AG08396 (cell line): Measurements from ENCODE around the gene SIPA1L3.
"Not testable (repeated sequence)": the region's sequence is repeated elsewhere in the genome, so short reads cannot be mapped to it uniquely, and the experiment has no call there.

Experiments used
- DNase-seq: peaks from one replicate; pipeline ENCODE4 v3.0.0; 2012; ENCODE audit warnings: low spot score, mixed read lengths

The SIPA1L3 gene

GRCh38 chr19:38045554-38046253, 138.7 kb downstream of the SIPA1L3 start:
- DNase-seq, result no peak

- DNase-seq, result no peak
These were observed 139.4 kb downstream of the SIPA1L3 start for GRCh38 chr19:38046254-38047048.

DNA sequence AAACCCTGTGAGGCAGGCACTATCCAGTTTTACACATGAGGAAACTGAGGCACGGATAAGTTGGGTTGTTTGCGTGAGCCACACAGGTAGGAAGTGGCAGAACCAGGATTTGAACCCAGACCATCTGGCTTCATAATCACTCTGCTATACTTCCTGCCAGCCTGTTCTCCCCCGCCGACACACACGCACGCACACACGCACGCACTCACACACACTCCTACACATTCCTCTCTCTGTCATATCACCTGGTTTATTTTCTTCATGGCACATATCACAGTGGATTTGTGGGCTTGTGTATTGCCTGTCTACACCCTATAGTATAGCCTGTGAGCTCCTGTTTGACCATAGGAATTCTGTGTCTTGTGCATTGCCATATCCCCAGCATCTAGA, 140.0 kb downstream of the SIPA1L3 start:
- no peak for DNase-seq

GRCh38 chr19:38047641-38048040, 140.6 kb downstream of the SIPA1L3 start:
- no peak for DNase-seq

DNA sequence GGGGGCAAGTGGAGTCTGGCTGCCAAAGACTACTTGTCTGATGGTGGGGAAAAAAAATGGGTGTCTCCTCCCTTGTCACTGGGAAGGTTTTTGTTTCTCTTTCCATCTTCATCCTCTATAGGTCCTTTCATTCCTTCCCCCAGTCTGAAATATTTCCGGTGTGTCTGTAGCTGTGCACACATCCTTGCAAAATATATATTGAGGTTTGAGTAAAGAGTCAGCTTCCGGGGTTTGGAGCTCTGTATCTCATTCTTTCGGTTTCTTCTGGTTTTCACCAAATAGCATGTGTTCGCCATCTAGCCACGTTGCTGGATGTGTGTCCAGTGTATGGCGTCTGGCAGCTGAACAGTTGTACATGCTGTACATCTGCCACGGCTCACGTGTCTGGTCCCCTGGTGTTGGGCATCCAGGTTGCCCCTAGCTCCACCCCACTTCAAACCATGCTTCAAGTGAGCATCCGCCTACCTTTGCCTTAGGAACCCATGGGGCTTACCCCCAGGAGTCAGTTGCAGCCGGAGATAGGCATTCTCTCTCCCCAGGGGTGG, 142.2 kb downstream of the SIPA1L3 start:
- DNase-seq, result no peak

DNA sequence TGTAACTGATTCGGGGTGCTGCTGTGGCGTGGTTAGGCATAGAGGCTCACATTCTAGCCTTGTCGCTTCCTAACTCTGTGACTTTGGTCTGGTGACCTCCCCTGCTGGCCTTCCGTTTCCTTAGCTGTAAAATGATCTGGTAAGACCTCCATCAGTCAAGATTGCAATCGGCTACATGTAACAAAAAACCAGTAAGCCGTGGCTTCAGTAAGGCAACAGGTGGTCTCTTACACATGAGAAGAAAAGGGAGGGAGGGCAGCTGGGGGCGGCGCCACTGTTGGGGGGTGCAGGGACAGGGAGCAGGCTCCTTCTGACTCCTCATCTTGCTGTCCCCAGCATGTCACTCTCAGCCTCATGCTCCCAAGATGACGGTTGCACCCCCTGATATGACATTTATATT, 148.0 kb downstream of the SIPA1L3 start:
- DNase-seq, result no peak

DNA sequence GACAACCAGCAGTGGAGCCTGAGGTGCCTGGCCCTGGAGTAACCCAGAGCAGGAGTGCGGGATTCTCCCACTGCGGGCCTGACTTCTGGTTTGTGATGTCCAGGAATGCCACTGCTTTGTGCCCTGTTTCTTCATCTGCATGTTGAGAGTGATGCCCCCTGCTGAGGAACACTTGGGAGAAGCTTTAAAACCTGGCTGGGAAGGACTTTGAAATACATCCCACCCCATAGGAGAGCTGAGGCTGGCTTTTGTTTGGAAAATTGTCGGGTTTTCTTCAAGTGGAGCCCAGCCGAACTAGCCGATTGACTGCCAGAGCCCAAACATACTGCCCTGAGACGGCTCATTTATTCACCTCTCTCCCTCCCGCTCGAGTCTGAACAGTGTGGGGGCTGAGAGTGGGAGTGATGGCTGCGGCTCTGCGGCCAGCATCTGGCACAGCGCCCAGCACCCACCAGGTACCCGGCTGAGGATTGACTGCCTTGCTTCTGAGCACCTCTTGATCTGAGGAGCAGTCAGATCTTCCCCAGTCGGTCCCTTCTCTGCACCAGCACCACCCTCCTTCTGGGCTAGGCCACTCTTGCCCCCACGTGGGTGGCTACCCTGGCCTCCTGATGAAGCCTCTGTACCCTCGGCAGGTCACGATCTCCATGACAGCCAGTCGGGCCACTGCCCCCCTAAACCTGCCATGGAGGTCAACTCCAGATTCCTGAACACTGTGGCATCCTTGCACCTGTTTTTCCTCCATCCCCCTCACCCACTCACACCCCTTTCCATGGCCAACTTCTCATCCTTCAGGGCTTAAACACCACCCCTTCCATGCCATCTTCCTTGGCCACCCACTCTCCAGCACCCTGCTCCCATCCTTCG, 148.9 kb downstream of the SIPA1L3 start:
- DNase-seq, result no peak

DNA sequence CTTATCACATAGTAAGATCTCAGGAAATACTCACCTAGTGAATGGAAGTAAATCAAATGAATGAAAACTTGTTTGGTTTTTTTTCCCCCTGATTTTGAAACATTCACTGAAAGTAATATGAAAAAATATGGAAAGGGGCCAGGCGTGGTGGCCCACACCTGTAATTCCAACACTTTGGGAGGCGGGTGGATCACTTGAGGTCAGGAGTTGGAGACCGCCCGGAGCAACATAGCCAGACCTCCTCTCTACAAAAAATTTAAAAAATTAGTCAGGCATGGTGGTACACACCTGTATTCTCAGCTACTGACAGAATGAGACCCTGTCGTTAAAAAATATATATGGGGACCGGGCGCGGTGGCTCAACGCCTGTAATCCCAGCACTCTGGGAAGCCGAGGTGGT, 149.6 kb downstream of the SIPA1L3 start:
- DNase-seq, result no peak

DNA sequence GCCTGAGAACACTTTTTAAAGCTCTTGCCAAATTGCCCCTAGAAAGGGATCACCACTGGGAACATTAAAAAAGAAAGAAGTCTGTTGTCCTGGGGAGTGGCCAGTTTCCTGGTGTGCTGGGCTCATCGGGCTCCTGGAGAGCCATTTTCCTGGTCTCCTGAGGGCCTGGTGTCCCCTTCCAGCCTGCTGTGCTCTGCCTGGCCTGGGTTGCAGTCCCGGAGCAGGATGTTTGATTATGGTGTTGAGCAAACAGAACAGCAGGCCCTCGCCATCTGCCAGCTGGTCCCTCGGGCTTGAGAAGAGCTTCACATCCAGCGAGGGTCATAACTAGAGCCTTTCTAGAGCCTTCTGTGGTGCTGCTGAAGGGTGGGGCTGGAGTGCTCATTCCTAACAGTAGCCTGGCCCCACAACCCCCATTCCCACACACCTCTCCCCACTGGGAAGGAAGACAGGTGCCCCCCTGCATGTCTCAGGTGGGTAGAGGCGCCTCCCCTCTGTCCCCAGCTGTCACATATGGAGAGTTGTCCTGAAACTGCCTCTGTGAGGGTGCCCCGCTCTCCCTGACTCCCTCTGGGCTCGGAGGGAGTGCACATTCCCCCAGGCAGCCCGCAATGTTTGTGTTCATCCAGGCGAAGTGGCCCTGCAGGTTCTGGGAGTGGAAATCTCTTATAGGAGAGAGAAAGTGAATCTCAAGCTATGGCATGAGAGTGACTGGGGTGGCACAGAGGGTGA, 151.1 kb downstream of the SIPA1L3 start:
- no peak for DNase-seq

DNA sequence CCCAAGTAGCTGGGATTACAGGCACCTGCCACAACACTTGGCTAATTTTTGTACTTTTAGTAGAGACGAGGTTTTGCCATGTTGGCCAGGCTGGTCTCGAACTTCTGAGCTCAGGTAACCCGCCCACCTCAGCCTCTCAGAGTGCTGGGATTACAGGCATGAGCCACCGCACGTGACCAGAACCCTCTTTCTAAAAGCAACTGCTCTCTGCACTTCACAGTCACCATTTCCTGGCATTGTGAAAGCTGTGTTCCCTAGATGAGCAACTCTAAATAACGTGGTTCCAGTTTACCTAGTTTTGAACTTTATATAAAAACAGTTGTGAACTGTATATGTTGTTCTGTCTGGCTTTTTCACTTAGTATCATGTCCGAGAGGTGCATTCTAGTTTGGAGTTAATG, 152.9 kb downstream of the SIPA1L3 start:
- DNase-seq, result no peak

GRCh38 chr19:38060331-38060730, 153.3 kb downstream of the SIPA1L3 start:
- no peak for DNase-seq

DNA sequence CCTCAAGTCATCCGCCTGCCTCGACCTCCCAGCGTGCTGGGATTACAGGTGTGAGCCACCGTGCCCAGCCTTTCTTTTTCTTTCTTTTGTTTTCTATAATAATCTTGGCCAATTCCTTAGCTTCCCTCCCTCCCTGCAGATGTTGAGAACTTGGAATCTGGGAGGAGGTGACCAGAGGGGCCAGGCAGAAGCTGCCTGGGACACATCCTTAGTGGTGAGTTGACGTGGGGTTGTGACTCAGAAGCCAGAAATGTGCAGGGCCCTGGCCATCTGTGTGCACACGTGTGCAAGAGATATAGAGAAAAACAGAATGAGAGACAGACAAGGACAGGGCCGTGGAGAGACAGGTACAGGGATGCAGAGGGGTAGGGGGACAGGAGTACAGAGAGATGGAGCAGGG, 154.3 kb downstream of the SIPA1L3 start:
- DNase-seq, result peak; percentile 89

DNA sequence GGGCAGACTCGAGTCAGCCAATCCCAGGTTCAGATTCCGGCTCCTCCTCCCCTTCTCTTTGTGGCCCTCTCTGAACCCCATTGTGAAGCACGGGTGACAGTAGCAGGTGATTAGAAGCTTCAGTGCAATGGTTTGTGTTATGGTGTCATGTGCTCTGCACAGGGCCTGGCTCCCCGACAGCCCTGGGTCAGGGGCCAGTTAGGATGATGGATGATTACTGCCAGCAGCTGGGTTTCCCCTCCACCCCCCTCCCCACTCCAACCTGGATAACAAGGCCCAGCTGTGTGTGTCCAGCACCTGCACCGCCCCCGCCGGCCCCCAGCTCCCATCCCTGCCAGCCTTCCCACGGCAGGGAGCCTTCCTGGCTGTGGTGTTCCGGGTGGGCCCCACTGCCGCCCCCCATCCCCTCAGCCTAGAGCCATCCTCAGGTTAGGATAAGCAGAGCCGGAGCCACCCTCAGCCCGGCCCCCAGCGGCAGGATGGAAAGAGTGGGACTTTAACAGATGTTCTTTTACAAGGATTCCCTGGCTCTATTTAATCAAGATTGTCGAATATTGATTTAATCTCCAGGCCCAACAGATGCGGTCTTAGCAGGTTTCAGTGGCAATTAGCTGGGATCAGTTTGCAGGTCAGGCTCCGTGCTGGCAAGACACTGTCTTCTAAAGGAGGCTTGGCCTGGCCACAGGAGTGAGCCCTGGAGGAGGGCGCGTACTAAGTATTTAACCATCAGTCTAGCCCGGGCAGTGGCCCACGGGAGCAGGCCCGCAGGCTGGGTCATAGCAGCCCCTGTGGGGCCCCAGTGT, 156.2 kb downstream of the SIPA1L3 start:
- no peak for DNase-seq

DNA sequence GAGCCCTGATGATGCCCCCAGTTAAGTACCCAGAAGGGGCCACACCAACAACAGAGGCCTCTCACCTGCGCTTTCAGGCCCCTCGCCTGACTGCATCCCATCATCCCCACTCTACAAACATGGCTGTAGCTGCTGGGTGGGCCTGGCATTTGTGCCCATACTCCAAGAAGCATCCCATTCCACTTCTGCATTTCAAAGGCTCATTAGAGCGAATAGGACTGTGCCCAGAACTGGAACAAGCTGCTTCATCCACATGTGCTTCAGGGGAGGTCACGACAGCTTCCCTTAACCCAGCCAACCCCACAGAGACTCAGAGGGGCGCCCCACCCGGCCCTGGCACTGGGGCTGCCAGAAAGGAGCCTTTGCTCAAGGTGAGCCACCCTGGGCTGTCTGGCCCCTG, 156.9 kb downstream of the SIPA1L3 start:
- no peak for DNase-seq

DNA sequence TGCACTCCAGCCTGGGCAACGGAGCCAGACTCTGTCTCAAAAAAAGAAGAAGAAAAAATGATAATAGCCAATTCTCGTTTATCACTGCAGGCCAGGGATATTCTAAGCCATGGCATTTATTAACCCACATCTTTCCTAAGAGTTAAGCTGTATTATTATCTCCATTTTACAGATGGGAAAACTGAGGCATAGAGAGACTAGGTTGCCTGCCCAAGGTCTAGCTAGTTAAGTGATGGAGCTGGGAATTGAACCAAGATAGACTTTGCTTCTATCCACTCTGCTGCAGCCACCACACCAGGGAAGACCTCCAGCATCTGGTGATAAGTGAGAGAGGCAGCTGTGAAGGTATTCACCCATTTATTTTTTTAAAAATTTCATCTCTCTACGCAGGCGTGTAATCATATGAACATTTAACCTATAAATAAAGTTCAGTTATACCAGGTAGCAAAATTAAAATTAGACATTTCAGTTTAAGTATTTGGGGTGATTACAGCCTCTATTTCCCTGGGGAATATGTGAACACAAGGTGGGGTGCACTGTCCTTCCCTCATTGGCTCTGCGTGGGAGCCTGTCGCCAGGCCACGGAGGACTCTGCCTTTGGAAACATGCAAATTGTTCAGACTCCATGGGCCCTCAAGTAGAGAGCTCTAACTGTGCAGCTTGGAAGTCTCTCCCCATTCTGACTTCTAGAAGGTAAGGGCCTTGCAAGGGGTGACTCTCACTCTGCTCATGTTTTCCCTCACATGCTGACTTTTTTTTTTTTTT, 157.8 kb downstream of the SIPA1L3 start:
- no peak for DNase-seq

- not testable (repeated sequence) for DNase-seq
These were observed 158.8 kb downstream of the SIPA1L3 start for GRCh38 chr19:38065775-38066174.

GRCh38 chr19:38068826-38069225, 161.8 kb downstream of the SIPA1L3 start:
- no peak for DNase-seq

- peak; percentile 55 for DNase-seq
These were observed 163.6 kb downstream of the SIPA1L3 start for GRCh38 chr19:38070573-38070972.

GRCh38 chr19:38071054-38071453, 164.0 kb downstream of the SIPA1L3 start:
- DNase-seq, result not testable (repeated sequence)

- no peak for DNase-seq
These were observed 164.6 kb downstream of the SIPA1L3 start for GRCh38 chr19:38071647-38072046.
